NCI-H1436 (cell line): ENCODE data around the gene ICE1.
"Not testable (repeated sequence)": the region's sequence is repeated elsewhere in the genome, so short reads cannot be mapped to it uniquely, and the experiment has no call there.

Experiments used
- DNase-seq: peaks from one replicate; lab custom pipeline; 2025; lab: John Stamatoyannopoulos, UW

The ICE1 gene

GRCh38 chr5:5492087-5492933 lies 69.8 kb downstream of the ICE1 start:
- peak; percentile 52 for DNase-seq

- not testable (repeated sequence) for DNase-seq
Observed at GRCh38 chr5:5492934-5493271, 70.4 kb downstream of the ICE1 start.

- DNase-seq: peak; percentile 51
Observed at GRCh38 chr5:5494489-5495402, 72.3 kb downstream of the ICE1 start.

GRCh38 chr5:5497152-5497788 lies 74.8 kb downstream of the ICE1 start:
- no peak for DNase-seq

- DNase-seq: no peak
Observed at GRCh38 chr5:5499442-5499841, 77.0 kb downstream of the ICE1 start.

GRCh38 chr5:5504325-5504724 lies 81.8 kb downstream of the ICE1 start:
- DNase-seq: no peak

GRCh38 chr5:5505815-5506214 lies 83.3 kb downstream of the ICE1 start:
- no peak for DNase-seq

GRCh38 chr5:5508391-5508790 lies 85.9 kb downstream of the ICE1 start:
- no peak for DNase-seq

GRCh38 chr5:5511904-5512416 lies 89.5 kb downstream of the ICE1 start:
- DNase-seq: no peak

GRCh38 chr5:5512543-5512942 lies 90.1 kb downstream of the ICE1 start:
- no peak for DNase-seq

- DNase-seq: not testable (repeated sequence)
Observed at GRCh38 chr5:5520622-5521021, 98.1 kb downstream of the ICE1 start.

GRCh38 chr5:5521029-5521428 lies 98.6 kb downstream of the ICE1 start:
- DNase-seq: no peak

GRCh38 chr5:5521478-5521877 lies 99.0 kb downstream of the ICE1 start:
- no peak for DNase-seq

GRCh38 chr5:5522336-5522735 lies 99.9 kb downstream of the ICE1 start:
- DNase-seq: no peak

GRCh38 chr5:5523066-5523505 lies 100.6 kb downstream of the ICE1 start:
- no peak for DNase-seq

- DNase-seq: no peak
Observed at GRCh38 chr5:5524327-5524726, 101.8 kb downstream of the ICE1 start.

- no peak for DNase-seq
Observed at GRCh38 chr5:5531371-5531770, 108.9 kb downstream of the ICE1 start.

- DNase-seq: no peak
Observed at GRCh38 chr5:5532306-5533076, 110.0 kb downstream of the ICE1 start.

GRCh38 chr5:5533927-5534326 lies 111.5 kb downstream of the ICE1 start:
- DNase-seq: no peak

GRCh38 chr5:5534333-5534732 lies 111.9 kb downstream of the ICE1 start:
- no peak for DNase-seq

GRCh38 chr5:5536871-5537270 lies 114.4 kb downstream of the ICE1 start:
- DNase-seq: no peak

- no peak for DNase-seq
Observed at GRCh38 chr5:5537426-5537825, 114.9 kb downstream of the ICE1 start.
